Stimulated activated CD8-positive, alpha-beta memory T cell treated with anti-CD3 and anti-CD28 coated beads, Interleukin-15, amount 100 ng/mL, for 4 hours (primary cell): ENCODE measurements around the gene WDR33.

ENCODE experiments used
- DNase-seq, 2 donors: peaks; one replicate each; pipeline ENCODE4 v3.0.0-alpha.2; 2020; ENCODE audit warnings: low read depth in 2 of 2

Gene WDR33

DNA sequence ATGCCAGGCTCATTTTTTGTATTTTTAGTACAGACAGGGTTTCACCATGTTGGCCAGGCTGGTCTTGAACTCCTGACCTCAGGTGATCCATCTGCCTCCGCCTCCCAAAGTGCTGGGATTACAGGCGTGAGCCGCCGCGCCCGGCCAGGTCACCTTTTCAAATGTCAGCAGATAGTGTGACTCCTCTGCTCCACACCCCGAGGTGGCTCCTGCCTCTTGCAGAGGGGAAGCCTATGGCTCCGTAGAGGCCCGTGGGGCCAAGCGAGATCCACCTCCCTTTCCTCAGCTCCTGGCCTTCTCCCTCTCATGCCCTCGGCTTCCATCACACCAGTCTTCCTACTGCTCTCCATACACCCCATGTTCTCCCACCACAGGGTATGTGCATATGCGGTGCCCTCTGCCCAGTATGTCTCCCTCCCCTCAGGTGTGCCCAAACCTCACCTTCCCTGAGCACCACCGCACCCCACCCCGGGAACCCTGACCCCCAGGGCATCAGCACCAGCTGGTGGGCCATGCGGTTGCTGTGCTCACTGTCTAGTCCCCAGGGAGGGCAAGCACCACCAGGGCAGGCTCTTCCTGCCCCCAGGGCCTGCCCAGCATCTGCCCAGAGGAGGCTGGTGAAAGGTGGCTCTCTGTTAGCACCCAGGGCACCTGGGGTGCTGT lies 154.3 kb downstream of the WDR33 start:
- no peak for DNase-seq

DNA sequence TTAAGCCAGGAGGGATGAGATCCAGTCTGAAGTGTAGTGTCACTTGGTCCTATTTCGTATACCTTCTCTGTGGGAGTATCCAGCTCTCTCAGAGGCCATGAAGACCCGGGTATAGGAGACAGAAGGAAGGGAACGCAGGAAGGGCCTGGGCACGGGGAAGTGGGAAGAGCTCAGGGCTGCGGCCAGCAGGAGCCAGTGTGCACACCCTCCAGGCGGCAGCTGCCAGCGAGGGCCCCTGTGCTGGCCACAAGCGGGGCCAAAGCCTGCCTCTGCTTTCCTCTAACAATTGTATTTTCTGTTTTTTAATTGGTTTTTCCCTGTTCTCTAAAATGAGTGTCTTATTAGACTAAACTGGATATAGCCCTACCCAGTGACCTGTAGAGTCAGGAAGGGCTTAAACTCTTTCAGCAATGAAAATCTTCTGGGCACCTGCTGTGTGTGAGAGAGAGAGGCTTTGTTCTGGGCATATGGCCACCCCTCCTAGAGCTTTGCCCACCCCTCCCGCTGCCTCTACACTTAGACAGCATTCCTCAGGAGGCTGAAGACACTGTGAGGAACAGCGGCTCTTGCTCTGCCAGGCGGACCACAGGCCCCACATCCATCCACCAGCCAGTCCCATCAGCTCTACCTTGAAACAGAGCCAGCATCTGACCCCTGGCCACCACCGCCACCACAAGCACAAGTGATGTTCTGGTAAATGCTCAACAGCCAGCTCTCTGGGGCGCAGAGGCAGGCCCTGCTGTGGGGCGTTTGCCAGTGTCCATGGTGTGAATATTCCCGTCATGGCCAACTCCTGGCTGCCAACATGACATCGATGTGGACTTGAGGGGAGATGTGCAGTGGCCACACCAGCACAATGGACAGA lies 155.5 kb downstream of the WDR33 start:
- DNase-seq = no peak

DNA sequence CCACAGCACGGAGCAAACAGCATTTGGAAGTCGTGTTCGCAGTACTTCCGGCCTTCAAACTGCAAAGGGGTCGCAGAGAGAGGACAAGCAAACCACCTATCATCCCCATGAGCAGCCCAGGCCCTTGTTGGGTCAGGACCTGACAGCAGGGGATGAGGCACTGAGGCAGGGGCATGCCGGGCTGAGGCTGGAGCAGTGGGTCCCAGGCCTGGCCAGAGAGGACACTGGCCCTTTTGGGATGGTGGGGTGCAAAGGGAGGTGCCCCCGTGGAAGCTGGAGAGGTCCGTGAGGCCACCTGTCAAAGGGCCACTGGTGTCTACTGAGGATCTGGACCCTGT lies 156.2 kb downstream of the WDR33 start:
- no peak for DNase-seq

GRCh38 chr2:127654084-127654837 lies 156.7 kb downstream of the WDR33 start:
- no peak for DNase-seq

GRCh38 chr2:127653421-127654083 lies 157.4 kb downstream of the WDR33 start:
- DNase-seq = no peak

GRCh38 chr2:127652786-127653357 lies 158.1 kb downstream of the WDR33 start:
- DNase-seq = no peak

DNA sequence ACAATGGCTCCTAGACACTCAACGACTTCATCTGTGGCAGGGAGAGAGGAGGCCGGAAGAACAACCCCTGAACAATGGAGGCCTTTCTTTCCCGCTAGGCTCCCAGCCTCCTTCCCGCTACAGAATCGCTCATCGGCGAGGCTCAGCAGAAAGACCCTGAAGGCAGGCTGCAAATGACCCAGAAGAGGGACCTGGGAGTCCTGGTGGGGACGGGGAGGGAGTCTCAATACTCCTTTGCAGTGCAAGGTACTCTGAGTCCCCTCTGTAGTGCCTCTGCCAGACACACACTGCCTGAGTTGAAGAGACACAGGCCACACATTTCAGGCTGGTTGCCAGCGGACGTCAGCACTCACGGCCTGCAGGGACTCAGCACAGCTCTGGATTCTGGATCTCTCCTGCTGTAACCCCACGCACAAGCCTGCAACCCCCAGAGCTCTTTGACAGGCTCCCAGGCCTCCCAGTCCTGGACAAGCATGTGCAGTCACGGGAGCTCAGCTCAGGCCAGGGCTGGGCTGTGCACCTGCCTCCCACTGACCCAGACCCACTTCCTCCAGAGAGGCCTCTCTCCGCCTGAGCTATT lies 158.9 kb downstream of the WDR33 start:
- DNase-seq = no peak

GRCh38 chr2:127651381-127651809 lies 159.6 kb downstream of the WDR33 start:
- no peak for DNase-seq
